Spleen (tissue), 7 donors: ENCODE results near the gene CD276.

Experiments
- CTCF ChIP-seq, 11 experiments: fragments of 200-600 bp in 7 of 11; fragments of 450-650 bp in 4 of 11; sonication (generic) in 4 of 11; IDR thresholded peaks in 8 of 11; conservative IDR thresholded peaks in 3 of 11; 1 replicate in 7 of 11; 2 replicates in 4 of 11; pipeline versions ENCODE4 v1.4.0 to v1.8.0; 2016 to 2021; ENCODE audit warnings: antibody characterized with exemption in 11 of 11, inconsistent platforms in 4 of 11, mild to moderate bottlenecking in 1 of 11
- POLR2A ChIP-seq, 3 donors: fragments of 450-650 bp; IDR thresholded peaks; one replicate each; pipeline ENCODE4 v1.5.1; 2017; ENCODE audit warnings: antibody characterized with exemption in 3 of 3, mild to moderate bottlenecking in 1 of 3
- POLR2AphosphoS5 ChIP-seq, 3 donors: sonication (generic); formaldehyde crosslinking; IDR thresholded peaks; one replicate each; pipeline ENCODE4 v1.5.1; 2017; ENCODE audit warnings: antibody characterized with exemption in 3 of 3
- donor health status: DM: no; HTN: no; CAD: no; lungs with moderate emphysema.
- donor health status: DM: no; HTN: no; CAD: no.
- donor health status: DM: no; HTN: no; CAD: no.

- TF ChIP-seq CTCF (IDR thresholded peaks at IDR 0.05 in 8 of 11, conservative IDR thresholded peaks at IDR 0.05 in 3 of 11) (no peak), POLR2A (IDR thresholded peaks at IDR 0.05) (no peak), POLR2AphosphoS5 (IDR thresholded peaks at IDR 0.05) (no peak)
These were observed 46.7 kb upstream of the CD276 start for GRCh38 chr15:73637527-73637926.
